ENCODE measurements around the gene AMIGO3.

GRCh38 chr3:49756036-49756435, 36.6 kb upstream of the AMIGO3 start:
- TF ChIP-seq CTCF (IDR thresholded peaks at IDR 0.05), result no peak
- no peak for TF ChIP-seq POLR2A (IDR thresholded peaks at IDR 0.05)
- TF ChIP-seq POLR2AphosphoS5 (IDR thresholded peaks at IDR 0.05), result no peak

Measured in gastroesophageal sphincter (tissue), 3 donors.